ENCODE data around the gene STX8.
"Not testable (repeated sequence)": the region's sequence is repeated elsewhere in the genome, so short reads cannot be mapped to it uniquely, and the experiment has no call there.

Gene STX8

DNA sequence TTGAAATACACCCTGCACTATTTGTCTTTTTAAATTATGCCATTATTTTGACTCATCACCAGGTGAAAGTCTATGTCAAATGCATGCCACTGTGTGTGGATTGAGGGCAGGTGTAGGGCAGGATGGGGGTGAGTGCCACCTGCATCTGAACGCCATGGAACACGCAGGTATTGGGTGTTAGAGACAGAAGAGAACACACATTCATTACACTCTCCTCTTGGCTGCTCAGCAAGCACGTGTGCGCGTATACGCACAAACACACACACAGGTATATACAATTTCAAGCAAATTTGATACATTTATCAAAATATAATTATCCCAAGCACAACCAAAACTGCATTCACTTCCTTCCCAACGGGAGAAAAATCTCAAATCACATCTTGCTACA is 285.4 kb downstream of the STX8 start:
- peak; percentile 54 for DNase-seq

- no peak for DNase-seq
These were observed 288.3 kb downstream of the STX8 start for GRCh38 chr17:9287306-9287705.

DNA sequence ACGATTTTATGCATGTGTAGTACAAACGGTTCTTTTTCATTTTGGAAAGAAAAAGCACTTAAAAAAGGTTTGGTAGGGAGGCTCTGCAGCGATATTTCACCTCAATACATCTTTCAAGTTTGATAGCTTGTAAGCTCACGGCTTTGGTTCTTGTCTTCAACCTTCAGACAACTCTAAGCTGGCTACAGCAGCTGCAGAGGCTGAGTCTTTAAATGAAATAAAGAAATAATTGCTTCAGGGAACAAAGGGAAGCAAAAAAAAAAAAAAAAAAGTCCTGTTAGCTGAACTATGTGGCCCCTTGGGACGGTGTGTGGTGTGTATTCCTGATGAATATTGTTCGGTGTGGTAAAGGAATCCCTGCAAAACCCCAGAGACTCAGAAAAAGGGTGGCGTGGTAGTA is 289.2 kb downstream of the STX8 start:
- no peak for DNase-seq

DNA sequence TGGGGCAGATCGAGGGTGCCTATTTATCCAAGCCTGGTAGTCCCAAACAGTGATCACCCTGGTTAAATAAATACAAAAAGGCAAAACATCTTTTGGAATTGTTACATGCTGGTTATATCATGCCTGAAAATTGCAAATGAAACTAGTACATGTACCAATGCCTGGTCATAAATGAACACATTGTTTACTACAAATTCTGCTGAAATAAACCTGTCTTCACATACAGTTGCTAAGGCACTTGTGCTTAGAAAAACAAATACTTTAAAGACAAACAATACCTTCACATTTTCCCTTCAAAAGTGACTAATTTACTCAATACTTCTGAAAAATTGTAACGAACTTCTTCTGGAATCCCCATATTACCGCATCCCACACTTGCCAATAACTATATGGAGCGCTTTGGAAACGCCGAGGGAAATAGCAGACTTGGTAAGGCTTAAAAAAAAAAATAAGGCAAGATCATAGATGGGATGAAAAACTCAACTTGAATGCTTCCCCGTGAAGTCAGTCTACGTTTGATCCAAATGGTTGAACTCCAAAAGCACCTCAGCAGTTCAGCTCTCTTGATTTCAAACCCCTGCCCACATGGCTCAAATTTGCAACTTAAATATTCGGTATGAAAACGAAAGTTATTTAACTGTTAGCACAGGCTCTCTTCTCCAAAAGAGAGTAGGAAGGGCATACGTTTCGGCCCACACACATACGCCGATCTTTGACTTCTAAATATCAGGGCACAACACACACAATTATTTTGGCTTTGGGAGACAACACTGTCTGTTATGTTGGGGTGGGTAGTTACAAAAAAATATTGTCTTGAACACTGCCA is 289.8 kb downstream of the STX8 start:
- no peak for DNase-seq

GRCh38 chr17:9284884-9285283 is 290.7 kb downstream of the STX8 start:
- DNase-seq, result no peak

DNA sequence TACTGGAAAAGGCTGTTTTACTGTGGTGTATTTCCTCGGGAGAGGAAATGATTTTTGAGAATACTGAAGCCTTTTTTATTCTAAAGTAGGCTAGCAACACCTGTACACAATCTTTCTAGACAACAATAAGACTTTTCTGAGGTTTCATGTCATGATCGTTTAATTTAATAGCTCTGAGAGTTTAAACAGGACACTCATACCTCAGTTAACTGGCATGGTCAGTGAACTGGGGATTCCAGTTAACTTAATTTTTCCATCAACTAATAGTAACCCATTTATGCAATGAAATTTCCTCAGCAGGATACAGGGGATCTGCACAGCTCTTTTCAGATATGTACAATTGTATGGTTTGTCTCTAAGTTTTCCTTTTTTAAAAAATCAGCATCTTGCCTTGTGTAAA is 291.7 kb downstream of the STX8 start:
- no peak for DNase-seq

- DNase-seq, result no peak
These were observed 295.7 kb downstream of the STX8 start for GRCh38 chr17:9279893-9280292.

DNA sequence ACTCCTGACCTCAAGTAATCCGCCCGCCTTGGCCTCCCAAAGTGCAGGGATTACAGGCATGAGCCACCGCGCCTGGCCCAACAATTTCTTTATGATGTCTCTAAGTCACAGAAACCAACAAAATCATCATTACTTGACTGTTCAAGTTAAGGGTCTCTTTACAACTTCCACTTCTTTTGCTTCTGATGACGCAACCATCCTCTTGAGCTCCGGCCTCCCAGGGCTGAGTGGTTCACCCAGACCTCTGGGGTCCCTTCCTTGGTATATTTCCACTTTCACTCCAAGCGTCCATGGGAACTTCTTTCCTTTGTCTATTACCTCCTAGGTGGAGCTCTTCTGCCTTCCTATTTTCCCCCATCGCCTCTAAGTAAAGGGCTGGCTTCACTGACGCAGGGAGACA is 300.6 kb downstream of the STX8 start:
- no peak for DNase-seq

DNA sequence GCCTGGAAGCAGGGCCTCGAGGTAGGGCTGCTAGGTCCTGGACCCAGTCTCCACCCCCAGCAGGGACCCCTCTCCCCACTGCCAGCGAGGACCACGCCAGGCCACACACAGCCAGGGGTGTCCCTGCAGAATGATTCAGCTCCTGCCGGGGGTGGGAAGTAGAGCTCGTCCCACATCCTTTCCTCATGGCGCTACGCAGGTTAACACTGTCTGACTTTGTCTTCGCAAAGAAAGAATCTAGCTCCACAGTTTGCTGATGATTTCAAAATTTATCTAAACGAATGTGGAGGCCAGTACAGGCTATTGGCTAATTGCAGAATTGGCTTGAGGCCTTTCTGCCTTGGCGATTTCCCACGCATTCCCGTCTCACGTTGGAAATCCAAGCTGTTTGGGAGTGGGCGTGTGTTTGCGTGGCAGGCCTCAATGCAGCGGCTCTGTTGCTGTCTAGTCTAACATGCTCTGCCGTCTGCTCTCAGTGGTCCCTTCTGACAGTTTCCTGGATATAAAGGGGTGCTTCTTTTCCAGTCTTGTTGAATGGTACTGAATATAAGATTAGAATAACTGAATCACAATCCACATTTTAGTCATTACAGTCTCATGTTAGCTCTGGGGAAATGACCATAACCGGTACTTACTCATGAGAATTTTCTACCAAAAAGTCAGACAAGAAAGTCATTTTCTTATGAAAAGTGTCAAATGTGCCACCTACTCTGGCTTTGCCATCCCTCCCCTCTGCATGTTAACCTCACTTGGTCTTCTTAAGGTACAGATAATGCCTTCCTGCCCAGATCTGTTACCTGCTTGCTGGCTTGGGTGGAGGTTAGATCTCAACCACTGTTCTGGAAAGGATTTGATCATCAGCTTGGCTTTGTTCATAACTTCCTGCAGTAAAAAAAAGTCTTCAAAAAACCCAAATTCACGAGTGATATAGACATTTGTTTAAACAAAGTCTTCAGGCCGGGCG is 301.9 kb downstream of the STX8 start:
- DNase-seq, result peak; percentile 69

DNA sequence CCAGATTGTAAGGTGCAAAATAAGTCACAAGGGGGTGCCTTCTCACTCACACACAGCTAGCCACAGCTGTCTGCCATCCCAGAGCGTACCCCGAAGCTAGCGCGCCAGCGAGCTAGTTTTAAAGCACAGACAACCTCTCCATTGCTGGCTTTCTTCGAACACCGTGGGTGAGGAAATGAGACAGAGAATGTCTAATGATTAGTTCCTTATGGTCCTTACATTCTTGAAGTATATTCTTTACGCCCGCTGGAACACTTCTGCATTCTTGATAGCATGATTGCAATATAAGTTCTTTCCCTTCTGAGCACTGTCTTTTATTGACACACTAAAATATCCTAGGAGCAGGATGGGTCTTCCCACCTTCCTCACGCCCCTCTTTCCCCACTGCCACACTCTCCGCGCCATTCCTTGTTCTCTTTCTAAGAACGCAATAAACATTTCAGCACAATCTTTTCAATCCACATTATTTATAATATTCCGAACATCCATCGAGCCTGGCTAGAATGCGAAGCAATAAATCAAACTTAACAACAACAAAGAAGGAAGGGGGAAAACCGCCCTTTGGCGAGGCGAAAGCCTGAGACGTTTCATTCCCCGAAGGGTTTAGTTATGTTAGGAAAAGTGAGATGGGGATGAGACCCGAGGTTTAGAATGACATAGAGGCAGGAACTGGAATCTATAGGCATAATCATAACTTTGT is 303.0 kb downstream of the STX8 start:
- DNase-seq, result no peak

DNA sequence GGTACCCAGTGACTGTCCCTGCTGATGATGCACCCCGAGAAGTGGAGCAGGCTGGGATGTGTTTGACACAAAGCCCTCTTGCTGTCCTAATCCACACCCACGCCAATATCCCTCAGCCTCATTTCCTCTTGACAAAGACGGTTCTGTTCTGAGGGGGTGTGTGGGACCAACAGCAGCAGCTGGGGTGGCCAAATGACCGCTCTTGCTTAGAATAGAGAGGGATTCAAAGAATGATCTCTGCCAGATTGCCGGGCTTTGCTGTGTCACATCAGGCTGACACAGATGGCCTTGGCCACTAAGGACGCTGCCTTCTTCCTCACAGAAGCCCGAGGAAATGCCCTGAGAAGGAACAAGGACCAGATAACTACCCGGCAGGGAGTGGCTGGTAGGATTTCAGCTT is 303.6 kb downstream of the STX8 start:
- no peak for DNase-seq

DNA sequence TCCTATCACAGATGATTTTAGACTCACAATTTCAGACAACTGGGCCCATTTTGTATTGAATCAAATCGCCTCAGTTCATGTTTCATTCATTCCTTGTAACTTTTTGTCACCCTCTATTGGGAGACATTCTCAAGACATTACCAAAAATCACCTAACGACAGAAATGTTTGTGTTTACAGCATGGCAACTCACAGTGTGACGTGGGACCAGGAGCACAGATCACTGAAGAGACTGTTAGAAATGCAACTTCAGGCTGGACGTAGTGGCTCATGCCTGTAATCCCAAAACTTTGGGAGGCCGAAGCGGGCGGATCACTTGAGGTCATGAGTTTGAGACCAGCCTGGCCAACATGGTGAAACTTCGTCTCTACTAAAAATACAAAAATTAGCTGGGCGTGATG is 304.7 kb downstream of the STX8 start:
- no peak for DNase-seq

- DNase-seq, result no peak
These were observed 306.1 kb downstream of the STX8 start for GRCh38 chr17:9269350-9270035.

GRCh38 chr17:9268546-9268945 is 307.1 kb downstream of the STX8 start:
- no peak for DNase-seq

- no peak for DNase-seq
These were observed 308.9 kb downstream of the STX8 start for GRCh38 chr17:9266697-9267117.

DNA sequence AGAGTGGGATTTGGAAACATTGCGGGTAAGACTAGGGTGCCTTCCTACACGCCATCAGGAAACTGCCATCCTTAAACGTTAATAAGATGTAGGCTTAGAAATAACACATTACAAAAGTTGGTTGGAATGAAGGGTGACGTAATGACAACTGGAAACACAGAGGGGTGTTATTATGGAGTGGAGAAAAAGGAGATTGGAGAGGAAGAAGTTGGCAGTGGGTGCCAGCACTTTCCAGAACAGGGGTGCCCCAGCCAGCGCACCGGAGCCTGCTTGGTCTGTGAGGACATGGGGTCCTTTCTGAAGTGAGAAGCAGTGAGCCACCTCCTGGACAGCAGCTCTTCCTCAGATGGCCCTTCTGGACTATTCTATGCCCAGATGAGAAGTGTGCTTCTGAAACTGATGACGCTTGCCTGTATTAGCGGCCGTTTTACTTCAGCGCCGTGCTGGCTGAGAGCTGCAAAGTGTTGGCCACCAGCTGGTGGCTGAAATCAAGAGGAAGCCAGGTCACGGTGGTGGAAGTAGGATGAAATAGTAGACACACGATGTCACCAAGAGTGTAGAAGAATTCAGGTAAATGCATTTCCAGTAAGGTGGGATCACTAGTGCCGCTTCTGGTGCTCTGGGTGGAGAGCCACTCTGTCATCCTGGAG is 309.5 kb downstream of the STX8 start:
- no peak for DNase-seq

GRCh38 chr17:9261081-9262012 is 314.3 kb downstream of the STX8 start:
- DNase-seq, result no peak

- no peak for DNase-seq
These were observed 316.2 kb downstream of the STX8 start for GRCh38 chr17:9259419-9259818.

DNA sequence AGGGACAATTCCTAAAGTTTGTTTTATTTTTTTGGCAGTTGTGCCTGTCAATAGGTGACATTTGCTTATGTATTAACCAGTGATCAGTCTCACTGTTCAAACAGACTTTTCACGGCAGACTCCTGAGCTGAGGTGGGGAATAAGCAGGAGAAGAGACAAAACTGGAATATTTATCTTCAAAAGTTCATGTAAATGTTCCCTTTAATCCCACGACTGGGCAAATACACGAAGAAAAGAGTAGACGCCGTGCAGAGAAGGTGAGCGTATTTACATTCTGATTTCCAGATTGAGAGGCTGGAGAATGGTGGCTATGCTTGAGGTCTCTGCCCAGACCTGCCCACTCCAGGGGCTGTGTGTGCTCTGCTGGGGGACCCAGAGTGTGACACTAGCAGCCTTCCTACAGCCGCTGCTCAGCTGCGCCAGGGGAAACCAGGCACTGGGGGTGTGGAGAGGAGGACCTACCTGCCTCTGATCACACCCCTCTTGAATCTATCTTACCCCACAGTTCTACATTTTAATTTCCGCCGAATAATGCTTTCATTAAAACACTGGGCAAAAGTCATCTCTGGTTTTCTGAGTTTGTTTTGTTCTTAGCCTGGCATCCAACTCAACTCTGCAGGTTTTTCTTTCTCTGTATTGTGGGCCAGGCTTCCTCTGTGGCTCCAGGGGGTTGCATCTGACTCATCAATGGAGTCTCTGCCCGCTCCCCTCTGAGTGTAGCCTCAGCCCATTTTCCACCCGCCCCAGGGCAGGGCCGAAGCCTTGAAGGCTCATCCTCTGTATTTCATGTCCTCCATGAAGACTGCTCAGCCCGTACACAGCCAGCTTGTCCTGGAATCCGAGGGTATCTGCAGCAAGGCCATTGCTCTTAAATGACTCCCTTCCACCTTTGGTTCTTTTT is 317.3 kb downstream of the STX8 start:
- DNase-seq, result no peak

GRCh38 chr17:9257630-9257965 is 318.0 kb downstream of the STX8 start:
- not testable (repeated sequence) for DNase-seq
